Head of caudate nucleus (tissue), 42 donors: Measurements from ENCODE around the gene TBL3.
"Not testable (repeated sequence)": the region's sequence is repeated elsewhere in the genome, so short reads cannot be mapped to it uniquely, and the experiment has no call there.

ENCODE experiments used
- DNase-seq, 42 donors: peaks; one replicate each; pipeline versions ENCODE4 v3.0.0 to v3.0.0-alpha.2; 2020 to 2021; ENCODE audit warnings: mixed read lengths in 7 of 42
- intact Hi-C: fragments of 100-400 bp; cut with DNase I; formaldehyde crosslinking; loops from one replicate; pipeline ENCODE4 v1.15.0; 2022

TBL3 gene

GRCh38 chr16:2006317-2006716, 34.5 kb downstream of the TBL3 start:
- no peak for DNase-seq
- intact Hi-C loops = no loop called here

- DNase-seq = no peak
- intact Hi-C loops = no loop called here
These were observed 35.4 kb downstream of the TBL3 start for GRCh38 chr16:2007081-2007836.

- intact Hi-C loops = no loop called here
- no peak for DNase-seq
These were observed 36.2 kb downstream of the TBL3 start for GRCh38 chr16:2008009-2008526.

GRCh38 chr16:2008631-2009163, 36.8 kb downstream of the TBL3 start:
- intact Hi-C loops = no loop called here
- DNase-seq = no peak

- intact Hi-C loops = no loop called here
- DNase-seq = peak in 1 of 42 donors; percentile 28
These were observed 37.4 kb downstream of the TBL3 start for GRCh38 chr16:2009164-2009711.

- DNase-seq = peak; percentile 49 to 93 (median 86)
- intact Hi-C loops = no loop called here
These were observed 38.1 kb downstream of the TBL3 start, which contains the start of gene ZNF598 for GRCh38 chr16:2009791-2010510. ZNF598 (minus strand) TSS chr16:2009821.

- DNase-seq, intact Hi-C loops: not testable (repeated sequence)
These were observed 39.9 kb downstream of the TBL3 start for GRCh38 chr16:2011726-2012125.

GRCh38 chr16:2013527-2013926, 41.7 kb downstream of the TBL3 start:
- no peak for DNase-seq
- intact Hi-C loops = no loop called here

- DNase-seq = no peak
- intact Hi-C loops = no loop called here
These were observed 43.5 kb downstream of the TBL3 start for GRCh38 chr16:2015117-2015946.

GRCh38 chr16:2015947-2016208, 44.0 kb downstream of the TBL3 start:
- intact Hi-C loops = no loop called here
- DNase-seq = no peak

- intact Hi-C loops = no loop called here
- no peak for DNase-seq
These were observed 44.6 kb downstream of the TBL3 start for GRCh38 chr16:2016407-2016922.

- no peak for DNase-seq
- intact Hi-C loops = no loop called here
These were observed 47.7 kb downstream of the TBL3 start, which contains the start of gene NPW for GRCh38 chr16:2019518-2019920. NPW (plus strand) TSS chr16:2019785.

GRCh38 chr16:2019921-2020831, 48.3 kb downstream of the TBL3 start:
- intact Hi-C loops = loop anchor here (5.0 kb wide), 1 partner anchor 137 kb away; the partner anchor contains the start of gene TRAF7
- DNase-seq = no peak

GRCh38 chr16:2022723-2023091, 50.9 kb downstream of the TBL3 start:
- intact Hi-C loops = loop anchor here (5.0 kb wide), 1 partner anchor 135 kb away; the partner anchor contains the start of gene TRAF7
- peak in 1 of 42 donors; percentile 18 for DNase-seq

GRCh38 chr16:2023092-2024031, 51.5 kb downstream of the TBL3 start:
- intact Hi-C loops = loop anchor here (5.0 kb wide), 1 partner anchor 134 kb away; the partner anchor contains the start of gene TRAF7
- peak; percentile 86 to 99 (median 95) for DNase-seq

GRCh38 chr16:2024032-2024420, 52.2 kb downstream of the TBL3 start:
- intact Hi-C loops = loop anchor here (5.0 kb wide), 1 partner anchor 133 kb away; the partner anchor contains the start of gene TRAF7
- DNase-seq = no peak
